Immature natural killer cell (primary cell): ENCODE results near the gene MILR1. TPM values are rescaled to one million over a fixed set of nuclear protein-coding genes. Genes with fewer than 3 reads are reported as not detected.
"Not testable (repeated sequence)": the region's sequence is repeated elsewhere in the genome, so short reads cannot be mapped to it uniquely, and the experiment has no call there.

ENCODE experiments used
- DNase-seq, 3 donors: peaks; one replicate each; pipeline ENCODE4 v3.0.0; 2022; ENCODE audit warnings: mixed read lengths in 1 of 3
- H3K27ac Mint-ChIP-seq, 6 donors: one replicate each; pipeline ENCODE4 v1.8.0; 2020; ENCODE audit warnings: mixed read lengths in 6 of 6, mild to moderate bottlenecking in 5 of 6, inconsistent platforms in 4 of 6, moderate library complexity in 3 of 6
- H3K27me3 Mint-ChIP-seq, 3 donors: one replicate each; pipeline ENCODE4 v1.8.0; 2020 to 2021; ENCODE audit warnings: low read depth in 3 of 3, mild to moderate bottlenecking in 3 of 3, mixed read lengths in 3 of 3, moderate library complexity in 3 of 3, inconsistent platforms in 1 of 3
- H3K36me3 Mint-ChIP-seq, 3 donors: one replicate each; pipeline ENCODE4 v1.8.0; 2020; ENCODE audit warnings: mixed read lengths in 3 of 3, inconsistent platforms in 2 of 3, mild to moderate bottlenecking in 2 of 3
- H3K4me1 Mint-ChIP-seq, 2 donors: one replicate each; pipeline ENCODE4 v1.8.0; 2020; ENCODE audit warnings: inconsistent platforms in 2 of 2, mild to moderate bottlenecking in 2 of 2, mixed read lengths in 2 of 2, moderate library complexity in 1 of 2
- H3K4me3 Mint-ChIP-seq, 5 donors: one replicate each; pipeline ENCODE4 v1.8.0; 2020; ENCODE audit warnings: mild to moderate bottlenecking in 5 of 5, mixed read lengths in 5 of 5, inconsistent platforms in 3 of 5, moderate library complexity in 3 of 5
- H3K9me3 Mint-ChIP-seq, 6 donors: one replicate each; pipeline ENCODE4 v1.8.0; 2020; ENCODE audit warnings: mild to moderate bottlenecking in 6 of 6, mixed read lengths in 6 of 6, inconsistent platforms in 4 of 6, moderate library complexity in 3 of 6
- polyA plus RNA-seq, 3 donors: library from polyadenylated mRNA; unstranded; fragments of 300-500 nt; fragmentation: Illumina TruSeq; gene quantifications; one replicate each; pipeline ENCODE4 v1.2.3, GENCODE V29; 2021

The MILR1 gene
- polyA plus RNA-seq, 3 donors from 2014 or later = 1.8 to 9.6 TPM; not detected in 1

GRCh38 chr17:64466019-64466735 lies 17.3 kb downstream of the MILR1 start:
- Mint-ChIP-seq H3K4me1 (no peaks in the 10 kb centered on the region), H3K36me3 (no peaks in the 10 kb centered on the region), H3K4me3 (no peak overlapping the region), H3K27me3 (peaks cover 1 to 9% (median 4%) of the 10 kb centered on the region in 3 donors), H3K9me3 (no peaks in the 10 kb centered on the region), H3K27ac (no peak overlapping the region)
- no peak for DNase-seq

- not testable (repeated sequence) for H3K4me3 Mint-ChIP-seq, DNase-seq, H3K27me3 Mint-ChIP-seq, H3K27ac Mint-ChIP-seq, H3K4me1 Mint-ChIP-seq, H3K9me3 Mint-ChIP-seq, H3K36me3 Mint-ChIP-seq
These were observed 17.9 kb downstream of the MILR1 start for GRCh38 chr17:64466834-64467233.

GRCh38 chr17:64470625-64471024 lies 21.7 kb downstream of the MILR1 start:
- no peak for DNase-seq
- no peak overlapping the region for H3K4me3 Mint-ChIP-seq
- H3K4me1 Mint-ChIP-seq = no peaks in the 10 kb centered on the region
- no peaks in the 10 kb centered on the region for H3K9me3 Mint-ChIP-seq
- H3K36me3 Mint-ChIP-seq = no peaks in the 10 kb centered on the region
- H3K27ac Mint-ChIP-seq = no peak overlapping the region
- peaks cover 1 to 9% (median 4%) of the 10 kb centered on the region in 3 donors for H3K27me3 Mint-ChIP-seq

- DNase-seq = no peak
- Mint-ChIP-seq H3K4me1 (no peaks in the 10 kb centered on the region), H3K36me3 (no peaks in the 10 kb centered on the region), H3K9me3 (no peaks in the 10 kb centered on the region), H3K4me3 (no peak overlapping the region), H3K27me3 (peaks cover 0 to 7% (median 4%) of the 10 kb centered on the region in 3 donors), H3K27ac (no peak overlapping the region)
These were observed 22.5 kb downstream of the MILR1 start for GRCh38 chr17:64471440-64471839.

GRCh38 chr17:64472564-64472963 lies 23.6 kb downstream of the MILR1 start:
- no peak for DNase-seq
- Mint-ChIP-seq H3K27me3 (peaks cover 1 to 6% (median 3%) of the 10 kb centered on the region in 3 donors), H3K27ac (no peak overlapping the region), H3K4me1 (no peaks in the 10 kb centered on the region), H3K36me3 (peaks cover 0 to 6% (median 0%) of the 10 kb centered on the region in 3 donors), H3K9me3 (no peaks in the 10 kb centered on the region), H3K4me3 (no peak overlapping the region)

- Mint-ChIP-seq H3K27me3 (peaks cover 0 to 3% (median 1%) of the 10 kb centered on the region in 3 donors), H3K36me3 (peaks cover 4 to 12% (median 4%) of the 10 kb centered on the region in 3 donors), H3K4me1 (no peaks in the 10 kb centered on the region), H3K27ac (peak overlapping the region in 1 of 6 donors; percentile 12), H3K9me3 (no peaks in the 10 kb centered on the region), H3K4me3 (no peak overlapping the region)
- DNase-seq = no peak
These were observed 28.9 kb downstream of the MILR1 start for GRCh38 chr17:64477849-64478248.

- H3K27me3 Mint-ChIP-seq = peaks cover 0 to 3% (median 1%) of the 10 kb centered on the region in 3 donors
- H3K36me3 Mint-ChIP-seq = peaks cover 23 to 38% (median 25%) of the 10 kb centered on the region in 3 donors
- H3K27ac Mint-ChIP-seq = no peak overlapping the region
These were observed 32.0 kb downstream of the MILR1 start for GRCh38 chr17:64480951-64481350.

GRCh38 chr17:64484380-64484779 lies 35.5 kb downstream of the MILR1 start:
- no peak for DNase-seq
- peak overlapping the region in 2 of 6 donors; percentile 15 to 66 for H3K27ac Mint-ChIP-seq
- no peaks in the 10 kb centered on the region for H3K9me3 Mint-ChIP-seq
- peaks cover 0 to under 1% (median 0%) of the 10 kb centered on the region in 3 donors for H3K27me3 Mint-ChIP-seq
- H3K4me1 Mint-ChIP-seq = peaks cover 0 to 2% of the 10 kb centered on the region in 2 donors
- peaks cover 23 to 37% (median 33%) of the 10 kb centered on the region in 3 donors for H3K36me3 Mint-ChIP-seq
- H3K4me3 Mint-ChIP-seq = no peak overlapping the region

More at GRCh38 chr17:64480951-64481350, 32.0 kb downstream of the MILR1 start:
- H3K9me3 Mint-ChIP-seq = no peaks in the 10 kb centered on the region
- peaks cover 0 to 2% of the 10 kb centered on the region in 2 donors for H3K4me1 Mint-ChIP-seq
- no peak for DNase-seq
- no peak overlapping the region for H3K4me3 Mint-ChIP-seq

GRCh38 chr17:64488301-64488700 lies 39.4 kb downstream of the MILR1 start:
- Mint-ChIP-seq H3K27ac (no peak overlapping the region), H3K4me1 (peaks cover 6 to 7% of the 10 kb centered on the region in 2 donors), H3K27me3 (no peaks in the 10 kb centered on the region), H3K36me3 (peaks cover 26 to 34% (median 33%) of the 10 kb centered on the region in 3 donors), H3K4me3 (no peak overlapping the region), H3K9me3 (no peaks in the 10 kb centered on the region)
- DNase-seq = no peak

GRCh38 chr17:64491034-64491860 lies 42.3 kb downstream of the MILR1 start:
- no peak overlapping the region for H3K4me3 Mint-ChIP-seq
- DNase-seq = peak; percentile 26 to 38 (median 34)
- H3K36me3 Mint-ChIP-seq = peaks cover 8 to 17% (median 11%) of the 10 kb centered on the region in 3 donors

GRCh38 chr17:64491994-64492393 lies 43.1 kb downstream of the MILR1 start:
- Mint-ChIP-seq H3K27ac (peak overlapping the region in 2 of 6 donors; percentile 36 to 44), H3K9me3 (no peaks in the 10 kb centered on the region), H3K36me3 (peaks cover 8 to 17% (median 11%) of the 10 kb centered on the region in 3 donors), H3K27me3 (peaks cover 4 to 9% (median 4%) of the 10 kb centered on the region in 3 donors), H3K4me3 (no peak overlapping the region), H3K4me1 (peaks cover 36 to 42% of the 10 kb centered on the region in 2 donors)
- DNase-seq = no peak

More at GRCh38 chr17:64491034-64491860, 42.3 kb downstream of the MILR1 start:
- peak overlapping the region in 3 of 6 donors; percentile 29 to 53 (median 44) for H3K27ac Mint-ChIP-seq
- H3K27me3 Mint-ChIP-seq = peaks cover 0 to 3% (median 0%) of the 10 kb centered on the region in 3 donors
- H3K4me1 Mint-ChIP-seq = peaks cover 29 to 35% of the 10 kb centered on the region in 2 donors
- no peaks in the 10 kb centered on the region for H3K9me3 Mint-ChIP-seq

- Mint-ChIP-seq H3K27me3 (peaks cover 10 to 15% (median 10%) of the 10 kb centered on the region in 3 donors), H3K36me3 (peaks cover 8 to 17% (median 11%) of the 10 kb centered on the region in 3 donors), H3K27ac (peak overlapping the region in 4 of 6 donors; percentile 7 to 65 (median 32)), H3K9me3 (no peaks in the 10 kb centered on the region), H3K4me3 (no peak overlapping the region), H3K4me1 (peaks cover 42 to 48% of the 10 kb centered on the region in 2 donors)
- DNase-seq = peak in 2 of 3 donors; percentile 17 to 39
These were observed 43.7 kb downstream of the MILR1 start for GRCh38 chr17:64492481-64493109.

GRCh38 chr17:64494121-64494520 lies 45.2 kb downstream of the MILR1 start:
- H3K27me3 Mint-ChIP-seq = peaks cover 16 to 29% (median 25%) of the 10 kb centered on the region in 3 donors
- H3K27ac Mint-ChIP-seq = peak overlapping the region in 1 of 6 donors; percentile 78
- H3K4me1 Mint-ChIP-seq = peaks cover 50 to 63% of the 10 kb centered on the region in 2 donors

More at GRCh38 chr17:64494121-64494520, 45.2 kb downstream of the MILR1 start:
- Mint-ChIP-seq H3K9me3 (no peaks in the 10 kb centered on the region), H3K36me3 (peaks cover 10 to 19% (median 17%) of the 10 kb centered on the region in 3 donors), H3K4me3 (peak overlapping the region in 3 of 5 donors; percentile 53 to 76 (median 70))
- no peak for DNase-seq
